Globus pallidus (tissue), 1 donor: ENCODE results near the gene CMTM3.
"Not testable (repeated sequence)": the region's sequence is repeated elsewhere in the genome, so short reads cannot be mapped to it uniquely, and the experiment has no call there.

Experiments
- DNase-seq: peaks from one replicate; pipeline ENCODE4 v3.0.0-alpha.2; 2015; ENCODE audit warnings: low spot score

Gene CMTM3

GRCh38 chr16:66610111-66610820 lies 5.8 kb downstream of the CMTM3 start:
- no peak for DNase-seq

GRCh38 chr16:66611911-66612310 lies 7.4 kb downstream of the CMTM3 start:
- DNase-seq, result not testable (repeated sequence)

GRCh38 chr16:66612422-66612821 lies 7.9 kb downstream of the CMTM3 start:
- no peak for DNase-seq

- no peak for DNase-seq
These were observed 9.8 kb downstream of the CMTM3 start for GRCh38 chr16:66614161-66614802.

GRCh38 chr16:66616169-66616568 lies 11.7 kb downstream of the CMTM3 start:
- no peak for DNase-seq

GRCh38 chr16:66616592-66616991 lies 12.1 kb downstream of the CMTM3 start:
- DNase-seq, result no peak

GRCh38 chr16:66617010-66617434 lies 12.5 kb downstream of the CMTM3 start:
- DNase-seq, result no peak

- no peak for DNase-seq
These were observed 13.2 kb downstream of the CMTM3 start for GRCh38 chr16:66617728-66618127.

GRCh38 chr16:66618588-66619375 lies 14.3 kb downstream of the CMTM3 start:
- DNase-seq, result no peak

- DNase-seq, result no peak
These were observed 15.3 kb downstream of the CMTM3 start for GRCh38 chr16:66619534-66620428.

GRCh38 chr16:66620429-66620795 lies 15.9 kb downstream of the CMTM3 start:
- no peak for DNase-seq

- DNase-seq, result no peak
These were observed 17.5 kb downstream of the CMTM3 start for GRCh38 chr16:66621973-66622372.

GRCh38 chr16:66622863-66623262 lies 18.4 kb downstream of the CMTM3 start:
- DNase-seq, result no peak

GRCh38 chr16:66623755-66624154 lies 19.3 kb downstream of the CMTM3 start:
- DNase-seq, result no peak

GRCh38 chr16:66627611-66628378 lies 23.3 kb downstream of the CMTM3 start:
- not testable (repeated sequence) for DNase-seq

- no peak for DNase-seq
These were observed 25.4 kb downstream of the CMTM3 start for GRCh38 chr16:66629856-66630255.

GRCh38 chr16:66630561-66631260 lies 26.2 kb downstream of the CMTM3 start:
- DNase-seq, result not testable (repeated sequence)

GRCh38 chr16:66631558-66631957 lies 27.1 kb downstream of the CMTM3 start:
- DNase-seq, result not testable (repeated sequence)

- no peak for DNase-seq
These were observed 30.2 kb downstream of the CMTM3 start for GRCh38 chr16:66634527-66635196.

GRCh38 chr16:66635406-66635805 lies 30.9 kb downstream of the CMTM3 start:
- no peak for DNase-seq
